ENCODE measurements around the gene DCLK1. TPM values are rescaled to one million over a fixed set of nuclear protein-coding genes. Genes with fewer than 3 reads are reported as not detected.
"Not testable (repeated sequence)": the region's sequence is repeated elsewhere in the genome, so short reads cannot be mapped to it uniquely, and the experiment has no call there.

DCLK1 gene
- total RNA-seq, 5 donors from 2014 or later (not counting 1 experiment from before 2014, with no cell fraction given): 0.03 to 0.09 TPM; not detected in 3

- H3K27ac ChIP-seq (ENCODE audit: low read length): no peak overlapping the region
- Mint-ChIP-seq H3K9me3 (peaks cover 0 to 5% (median 2%) of the 10 kb centered on the region in 3 donors), H3K36me3 (no peaks in the 10 kb centered on the region), H3K27ac (no peak overlapping the region), H3K4me1 (no peaks in the 10 kb centered on the region), H3K4me3 (no peak overlapping the region), H3K27me3 (no peaks in the 10 kb centered on the region)
- no peaks in the 10 kb centered on the region for H3K4me1 ChIP-seq (ENCODE audit: control insufficient read depth in 1 of 2, extremely low read depth in 1 of 2, insufficient read depth in 2 of 2, low read length in 2 of 2)
- POLR2A ChIA-PET: no interaction called here
- DNase-seq: no peak
- CTCF ChIA-PET: no interaction called here
- no peaks in the 10 kb centered on the region for H3K36me3 ChIP-seq (ENCODE audit: control insufficient read depth in 2 of 2, extremely low read depth in 1 of 2, insufficient read depth in 1 of 2, low read length in 1 of 2)
- H3K9me3 ChIP-seq: no peaks in the 10 kb centered on the region
- no peaks in the 10 kb centered on the region for H3K27me3 ChIP-seq (replicated peaks in 1 of 2; ENCODE audit: control insufficient read depth in 2 of 2, extremely low read depth in 1 of 2, insufficient read depth in 2 of 2, low read length in 1 of 2)
- no peak overlapping the region for H3K4me3 ChIP-seq (ENCODE audit: control insufficient read depth in 1 of 2, extremely low read depth in 1 of 2, low read length in 1 of 2)
- 63% methylated on average over 9 of the region's 10 CpGs for WGBS (ENCODE audit: insufficient coverage)
- ATAC-seq (replicated peaks in 1 of 4): no peak
Observed at GRCh38 chr13:35984776-35985453, 146.3 kb downstream of the DCLK1 start.

GRCh38 chr13:35984287-35984686 is 146.9 kb downstream of the DCLK1 start:
- no peak overlapping the region for H3K27ac ChIP-seq (ENCODE audit: low read length)
- H3K36me3 Mint-ChIP-seq: no peaks in the 10 kb centered on the region
- no peaks in the 10 kb centered on the region for H3K4me1 Mint-ChIP-seq
- ChIA-PET POLR2A (no interaction called here), CTCF (no interaction called here)
- H3K9me3 ChIP-seq: no peaks in the 10 kb centered on the region
- ATAC-seq (replicated peaks in 1 of 4) (no peak), DNase-seq (no peak)
- WGBS (ENCODE audit: insufficient coverage): 71% methylated on average over 1 of the region's 3 CpGs
- no peaks in the 10 kb centered on the region for H3K36me3 ChIP-seq (ENCODE audit: control insufficient read depth in 2 of 2, extremely low read depth in 1 of 2, insufficient read depth in 1 of 2, low read length in 1 of 2)
- H3K27me3 Mint-ChIP-seq: no peaks in the 10 kb centered on the region
- H3K27ac Mint-ChIP-seq: no peak overlapping the region
- H3K4me1 ChIP-seq (ENCODE audit: control insufficient read depth in 1 of 2, extremely low read depth in 1 of 2, insufficient read depth in 2 of 2, low read length in 2 of 2): no peaks in the 10 kb centered on the region
- no peak overlapping the region for H3K4me3 Mint-ChIP-seq
- no peak overlapping the region for H3K4me3 ChIP-seq (ENCODE audit: control insufficient read depth in 1 of 2, extremely low read depth in 1 of 2, low read length in 1 of 2)
- no peaks in the 10 kb centered on the region for H3K27me3 ChIP-seq (replicated peaks in 1 of 2; ENCODE audit: control insufficient read depth in 2 of 2, extremely low read depth in 1 of 2, insufficient read depth in 2 of 2, low read length in 1 of 2)
- peaks cover 0 to 5% (median 2%) of the 10 kb centered on the region in 3 donors for H3K9me3 Mint-ChIP-seq

GRCh38 chr13:35983703-35984102 is 147.5 kb downstream of the DCLK1 start:
- H3K9me3 ChIP-seq; POLR2A ChIA-PET; H3K9me3 Mint-ChIP-seq; H3K27me3 Mint-ChIP-seq; H3K36me3 ChIP-seq (ENCODE audit: control insufficient read depth in 2 of 2, extremely low read depth in 1 of 2, insufficient read depth in 1 of 2, low read length in 1 of 2); H3K4me1 ChIP-seq (ENCODE audit: control insufficient read depth in 1 of 2, extremely low read depth in 1 of 2, insufficient read depth in 2 of 2, low read length in 2 of 2); DNase-seq; H3K27me3 ChIP-seq (replicated peaks in 1 of 2; ENCODE audit: control insufficient read depth in 2 of 2, extremely low read depth in 1 of 2, insufficient read depth in 2 of 2, low read length in 1 of 2); ATAC-seq (replicated peaks in 1 of 4); H3K27ac ChIP-seq (ENCODE audit: low read length); H3K36me3 Mint-ChIP-seq; H3K27ac Mint-ChIP-seq; H3K4me3 Mint-ChIP-seq; CTCF ChIA-PET; H3K4me1 Mint-ChIP-seq; H3K4me3 ChIP-seq (ENCODE audit: control insufficient read depth in 1 of 2, extremely low read depth in 1 of 2, low read length in 1 of 2): not testable (repeated sequence)
- 20% methylated on average over 1 of the region's 1 CpG for WGBS (ENCODE audit: insufficient coverage)

GRCh38 chr13:35983206-35983605 is 148.0 kb downstream of the DCLK1 start:
- POLR2A ChIA-PET: no interaction called here
- Mint-ChIP-seq H3K4me1 (no peaks in the 10 kb centered on the region), H3K4me3 (no peak overlapping the region), H3K36me3 (no peaks in the 10 kb centered on the region), H3K27ac (no peak overlapping the region), H3K9me3 (peaks cover 0 to 5% (median 2%) of the 10 kb centered on the region in 3 donors), H3K27me3 (peaks cover 0 to 4% of the 10 kb centered on the region in 2 donors)
- no CpG with 5 or more reads among the region's 1 CpG for WGBS (ENCODE audit: insufficient coverage)
- ATAC-seq (replicated peaks in 1 of 4) (no peak), DNase-seq (no peak)
- Histone ChIP-seq H3K9me3 (no peaks in the 10 kb centered on the region), H3K27me3 (replicated peaks in 1 of 2; ENCODE audit: control insufficient read depth in 2 of 2, extremely low read depth in 1 of 2, insufficient read depth in 2 of 2, low read length in 1 of 2) (no peaks in the 10 kb centered on the region), H3K36me3 (ENCODE audit: control insufficient read depth in 2 of 2, extremely low read depth in 1 of 2, insufficient read depth in 1 of 2, low read length in 1 of 2) (no peaks in the 10 kb centered on the region), H3K27ac (ENCODE audit: low read length) (no peak overlapping the region), H3K4me1 (ENCODE audit: control insufficient read depth in 1 of 2, extremely low read depth in 1 of 2, insufficient read depth in 2 of 2, low read length in 2 of 2) (no peaks in the 10 kb centered on the region), H3K4me3 (ENCODE audit: control insufficient read depth in 1 of 2, extremely low read depth in 1 of 2, low read length in 1 of 2) (no peak overlapping the region)
- CTCF ChIA-PET: no interaction called here

GRCh38 chr13:35979361-35979951 is 151.7 kb downstream of the DCLK1 start:
- CTCF ChIA-PET: interaction anchor here (0.6 to 1.1 kb wide), 2 partner anchors 55 to 512 kb away, joined by 3 to 4 read pairs; no protein-coding TSS in a partner anchor
- H3K9me3 Mint-ChIP-seq: peaks cover 0 to 5% (median 1%) of the 10 kb centered on the region in 3 donors
- POLR2A ChIA-PET: interaction anchor here in 1 of 2 donors (0.6 kb wide), 1 partner anchor 273 kb away, joined by 4 read pairs; no protein-coding TSS in a partner anchor

GRCh38 chr13:35978607-35979316 is 152.4 kb downstream of the DCLK1 start:
- DNase-seq (peak in 2 of 35 experiments; percentile 4 to 29), ATAC-seq (replicated peaks in 1 of 4) (no peak)
- Histone ChIP-seq H3K27me3 (replicated peaks in 1 of 2; ENCODE audit: control insufficient read depth in 2 of 2, extremely low read depth in 1 of 2, insufficient read depth in 2 of 2, low read length in 1 of 2) (no peaks in the 10 kb centered on the region), H3K4me3 (ENCODE audit: control insufficient read depth in 1 of 2, extremely low read depth in 1 of 2, low read length in 1 of 2) (no peak overlapping the region), H3K9me3 (no peaks in the 10 kb centered on the region), H3K4me1 (ENCODE audit: control insufficient read depth in 1 of 2, extremely low read depth in 1 of 2, insufficient read depth in 2 of 2, low read length in 2 of 2) (no peaks in the 10 kb centered on the region), H3K27ac (ENCODE audit: low read length) (no peak overlapping the region), H3K36me3 (ENCODE audit: control insufficient read depth in 2 of 2, extremely low read depth in 1 of 2, insufficient read depth in 1 of 2, low read length in 1 of 2) (no peaks in the 10 kb centered on the region)
- CTCF ChIA-PET: interaction anchor here in 1 of 2 donors (0.6 to 0.7 kb wide), 3 partner anchors 349 to 513 kb away, joined by 3 to 4 read pairs (median 3); no protein-coding TSS in a partner anchor
- 72% methylated on average over 4 of the region's 10 CpGs for WGBS (ENCODE audit: insufficient coverage)
- H3K27me3 Mint-ChIP-seq: peaks cover 0 to 4% of the 10 kb centered on the region in 2 donors
- H3K4me3 Mint-ChIP-seq: no peak overlapping the region
- POLR2A ChIA-PET: interaction anchor here in 1 of 2 donors (0.7 kb wide), 1 partner anchor 417 kb away, joined by 3 read pairs; no protein-coding TSS in a partner anchor
- H3K4me1 Mint-ChIP-seq: no peaks in the 10 kb centered on the region
- H3K36me3 Mint-ChIP-seq: no peaks in the 10 kb centered on the region
- H3K27ac Mint-ChIP-seq: no peak overlapping the region
- H3K9me3 Mint-ChIP-seq: peaks cover 3 to 9% (median 4%) of the 10 kb centered on the region in 3 donors

More at GRCh38 chr13:35979361-35979951, 151.7 kb downstream of the DCLK1 start:
- Histone ChIP-seq H3K9me3 (no peaks in the 10 kb centered on the region), H3K36me3 (ENCODE audit: control insufficient read depth in 2 of 2, extremely low read depth in 1 of 2, insufficient read depth in 1 of 2, low read length in 1 of 2) (no peaks in the 10 kb centered on the region), H3K4me1 (ENCODE audit: control insufficient read depth in 1 of 2, extremely low read depth in 1 of 2, insufficient read depth in 2 of 2, low read length in 2 of 2) (no peaks in the 10 kb centered on the region), H3K27me3 (replicated peaks in 1 of 2; ENCODE audit: control insufficient read depth in 2 of 2, extremely low read depth in 1 of 2, insufficient read depth in 2 of 2, low read length in 1 of 2) (no peaks in the 10 kb centered on the region), H3K27ac (ENCODE audit: low read length) (no peak overlapping the region), H3K4me3 (ENCODE audit: control insufficient read depth in 1 of 2, extremely low read depth in 1 of 2, low read length in 1 of 2) (no peak overlapping the region)
- Mint-ChIP-seq H3K4me3 (no peak overlapping the region), H3K27me3 (peaks cover 0 to 4% of the 10 kb centered on the region in 2 donors), H3K27ac (no peak overlapping the region), H3K4me1 (no peaks in the 10 kb centered on the region), H3K36me3 (no peaks in the 10 kb centered on the region)
- DNase-seq (no peak), ATAC-seq (replicated peaks in 1 of 4) (no peak)
- WGBS (ENCODE audit: insufficient coverage): 93% methylated on average over 2 of the region's 8 CpGs
